Vagina (tissue), 2 donors: ENCODE measurements around the gene TEX9.

Experiments
- CTCF ChIP-seq, 3 experiments: fragments of 450-650 bp in 2 of 3; fragments of 200-600 bp in 1 of 3; sonication (generic) in 1 of 3; IDR thresholded peaks; one replicate each; pipeline ENCODE4 v1.5.1; 2017 to 2019; ENCODE audit warnings: antibody characterized with exemption in 3 of 3, mild to moderate bottlenecking in 2 of 3, moderate library complexity in 2 of 3
- POLR2A ChIP-seq, 2 donors: fragments of 450-650 bp; IDR thresholded peaks; one replicate each; pipeline ENCODE4 v1.6.1; 2017; ENCODE audit warnings: antibody characterized with exemption in 2 of 2, mild to moderate bottlenecking in 2 of 2, moderate library complexity in 2 of 2
- POLR2AphosphoS5 ChIP-seq, 2 donors: sonication (generic); formaldehyde crosslinking; IDR thresholded peaks; one replicate each; pipeline ENCODE4 v1.9.0; 2017; ENCODE audit warnings: antibody characterized with exemption in 2 of 2, mild to moderate bottlenecking in 2 of 2, low read depth in 1 of 2; ENCODE audit not compliant: insufficient read depth in 1 of 2

DNA sequence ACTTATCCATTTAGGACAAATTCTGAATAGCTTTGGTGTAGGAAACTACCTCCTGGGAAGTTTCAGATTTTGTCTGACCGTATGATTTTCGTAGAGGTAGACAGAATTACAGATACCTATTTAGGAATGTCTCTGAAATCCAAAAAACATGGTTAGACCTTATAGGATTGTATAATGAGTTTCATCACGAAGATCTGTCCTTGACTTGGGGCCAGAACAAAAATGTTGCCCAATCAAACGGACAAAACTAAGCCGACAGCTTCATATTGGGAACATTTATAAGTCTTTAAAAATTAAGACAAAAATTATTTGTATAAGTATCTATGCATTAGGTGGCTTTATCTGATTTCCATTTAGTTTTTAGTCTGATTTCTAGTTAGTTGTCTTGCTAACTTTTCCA lies 67.1 kb downstream of the TEX9 start:
- no peak for TF ChIP-seq POLR2AphosphoS5 (IDR thresholded peaks at IDR 0.05; ENCODE audit: insufficient read depth in 1 of 2, low read depth in 1 of 2)
- no peak for TF ChIP-seq POLR2A (IDR thresholded peaks at IDR 0.05)
- no peak for TF ChIP-seq CTCF (IDR thresholded peaks at IDR 0.05)
